Dendritic cell treated with granulocyte-macrophage colony-stimulating factor and Interleukin-4, amounts not matched to agents 40 ng/mL and 50 ng/mL, for 4 days (primary cell): ENCODE data around the gene ADCYAP1R1.

Source experiments
- H3K27ac Mint-ChIP-seq: one replicate; pipeline ENCODE4 v1.8.0; 2022; ENCODE audit warnings: mild to moderate bottlenecking, mixed read lengths
- H3K27me3 Mint-ChIP-seq: one replicate; pipeline ENCODE4 v1.8.0; 2022; ENCODE audit warnings: mild to moderate bottlenecking, mixed read lengths
- H3K36me3 Mint-ChIP-seq: one replicate; pipeline ENCODE4 v1.8.0; 2022; ENCODE audit warnings: low read depth, mixed read lengths
- H3K4me1 Mint-ChIP-seq: one replicate; pipeline ENCODE4 v1.8.0; 2022; ENCODE audit warnings: low read depth, mixed read lengths
- H3K4me3 Mint-ChIP-seq: one replicate; pipeline ENCODE4 v1.8.0; 2022; ENCODE audit warnings: mild to moderate bottlenecking, moderate library complexity, mixed read lengths
- H3K9me3 Mint-ChIP-seq: one replicate; pipeline ENCODE4 v1.8.0; 2022; ENCODE audit warnings: mixed read lengths
- intact Hi-C: fragments of 100-400 bp; cut with micrococcal nuclease; formaldehyde crosslinking; loops from one replicate; pipeline ENCODE4 v1.15.0; 2022

The ADCYAP1R1 gene

GRCh38 chr7:31051598-31052486 is at the start of gene ADCYAP1R1:
TSS of gene ADCYAP1R1 (plus strand) at chr7:31052308. CDS start at chr7:31063265, 10,957 bp downstream.
- no peaks in the 10 kb centered on the region for H3K9me3 Mint-ChIP-seq
- no peaks in the 10 kb centered on the region for H3K36me3 Mint-ChIP-seq
- no peaks in the 10 kb centered on the region for H3K4me1 Mint-ChIP-seq
- no peak within 1 kb of the TSS for H3K27ac Mint-ChIP-seq
- H3K27me3 Mint-ChIP-seq, result peaks cover 61% of the 10 kb centered on the region
- intact Hi-C loops, result no loop called here
- H3K4me3 Mint-ChIP-seq, result no peak within 1 kb of the TSS

DNA sequence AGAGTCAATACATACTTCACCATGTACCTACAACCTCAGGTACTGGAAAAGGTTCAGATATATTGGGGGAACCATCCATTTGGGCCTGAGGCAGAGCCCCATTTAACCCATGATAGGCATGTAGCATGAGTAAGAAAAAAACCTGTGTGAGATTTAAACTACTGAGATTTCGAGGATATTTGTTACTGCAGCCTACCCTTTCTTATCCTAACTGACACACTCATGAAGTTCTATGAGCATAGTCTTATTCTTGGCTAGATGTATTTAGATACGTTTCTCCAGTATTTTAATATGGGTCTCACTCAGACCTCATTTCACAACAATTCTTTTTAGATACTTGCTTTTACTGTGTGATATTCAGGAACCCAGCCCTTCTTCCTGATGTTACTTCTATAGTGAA is 49.0 kb upstream of the ADCYAP1R1 start:
- Mint-ChIP-seq H3K36me3 (no peaks in the 10 kb centered on the region), H3K27me3 (peaks cover 18% of the 10 kb centered on the region), H3K9me3 (no peaks in the 10 kb centered on the region), H3K4me3 (no peak overlapping the region), H3K4me1 (peaks cover 12% of the 10 kb centered on the region), H3K27ac (no peak overlapping the region)
- intact Hi-C loops, result no loop called here

DNA sequence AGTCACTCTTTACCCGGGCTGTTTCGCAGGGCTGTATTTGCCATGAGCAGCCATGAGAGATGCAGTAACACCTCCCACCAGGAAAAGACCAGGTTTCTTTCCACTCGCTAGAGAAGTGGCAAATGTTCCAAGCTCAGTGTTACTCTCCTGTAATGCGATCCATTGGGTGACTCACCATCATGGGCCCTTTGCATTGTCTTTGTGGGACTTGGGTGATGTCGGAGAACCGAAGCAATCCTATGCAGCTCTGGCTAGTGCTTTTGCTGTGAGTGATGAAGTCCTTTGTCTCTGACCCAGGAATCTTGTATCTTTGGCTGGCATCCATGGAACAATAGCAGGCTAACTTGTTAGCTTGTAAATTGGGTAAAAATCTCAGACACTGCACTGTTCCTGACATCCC is 48.4 kb upstream of the ADCYAP1R1 start:
- H3K27ac Mint-ChIP-seq, result no peak overlapping the region

DNA sequence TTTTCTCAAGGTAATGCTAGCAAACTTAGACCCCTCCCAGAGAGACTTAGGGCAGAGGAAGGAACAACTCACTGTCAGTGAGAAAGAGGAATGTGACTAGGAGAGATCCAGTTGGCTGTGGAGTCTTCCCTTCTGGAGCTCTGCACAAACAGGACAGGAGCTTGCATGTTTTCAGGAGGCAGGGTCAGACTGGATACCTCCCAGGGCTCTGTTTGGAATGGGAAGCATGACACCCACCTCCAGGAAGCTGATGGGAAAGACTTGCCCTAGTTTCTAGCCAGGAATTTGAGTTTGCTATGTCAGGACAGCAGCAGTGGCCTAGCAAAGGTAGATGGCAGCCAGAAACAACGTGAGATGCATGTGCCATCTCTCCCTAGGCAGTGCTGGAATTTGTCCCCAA is 47.7 kb upstream of the ADCYAP1R1 start:
- Mint-ChIP-seq H3K9me3 (no peaks in the 10 kb centered on the region), H3K4me1 (peaks cover 12% of the 10 kb centered on the region)

More for the DNA sequence above, 48.4 kb upstream of the ADCYAP1R1 start:
- H3K36me3 Mint-ChIP-seq, result no peaks in the 10 kb centered on the region
- H3K4me1 Mint-ChIP-seq, result peaks cover 12% of the 10 kb centered on the region
- peaks cover 21% of the 10 kb centered on the region for H3K27me3 Mint-ChIP-seq
- H3K4me3 Mint-ChIP-seq, result no peak overlapping the region
- no peaks in the 10 kb centered on the region for H3K9me3 Mint-ChIP-seq
- intact Hi-C loops, result no loop called here

GRCh38 chr7:31006857-31007256 is 45.3 kb upstream of the ADCYAP1R1 start:
- H3K4me1 Mint-ChIP-seq, result no peaks in the 10 kb centered on the region
- H3K36me3 Mint-ChIP-seq, result no peaks in the 10 kb centered on the region
- peaks cover 27% of the 10 kb centered on the region for H3K27me3 Mint-ChIP-seq
- intact Hi-C loops, result no loop called here
- no peak overlapping the region for H3K27ac Mint-ChIP-seq
- H3K4me3 Mint-ChIP-seq, result no peak overlapping the region
- no peaks in the 10 kb centered on the region for H3K9me3 Mint-ChIP-seq

More for the DNA sequence above, 47.7 kb upstream of the ADCYAP1R1 start:
- peaks cover 24% of the 10 kb centered on the region for H3K27me3 Mint-ChIP-seq
- H3K4me3 Mint-ChIP-seq, result no peak overlapping the region
- intact Hi-C loops, result no loop called here
- no peak overlapping the region for H3K27ac Mint-ChIP-seq
- H3K36me3 Mint-ChIP-seq, result no peaks in the 10 kb centered on the region

DNA sequence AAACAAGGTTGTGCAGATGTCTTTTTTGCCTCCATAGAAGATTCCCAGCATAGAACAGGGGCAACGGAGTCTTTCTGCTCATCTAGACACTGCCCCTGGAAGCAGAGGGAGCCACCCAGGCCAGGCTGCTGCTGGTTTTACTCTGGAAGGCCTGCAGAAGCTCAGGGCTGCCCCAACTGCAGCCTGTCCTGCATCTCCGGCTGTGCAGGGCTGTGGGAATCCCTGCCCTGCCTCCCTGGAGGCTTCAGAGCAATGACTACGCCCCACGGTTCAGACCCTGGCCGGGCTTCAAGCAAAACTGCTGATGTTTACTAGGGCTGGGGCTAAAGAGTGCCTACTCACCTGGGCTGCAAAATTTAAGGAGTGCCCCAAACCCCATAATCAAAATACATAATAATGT is 44.5 kb upstream of the ADCYAP1R1 start:
- no peaks in the 10 kb centered on the region for H3K36me3 Mint-ChIP-seq
- intact Hi-C loops, result no loop called here
- no peak overlapping the region for H3K4me3 Mint-ChIP-seq
- H3K27ac Mint-ChIP-seq, result no peak overlapping the region
- peaks cover 24% of the 10 kb centered on the region for H3K27me3 Mint-ChIP-seq
- no peaks in the 10 kb centered on the region for H3K4me1 Mint-ChIP-seq
- H3K9me3 Mint-ChIP-seq, result no peaks in the 10 kb centered on the region

GRCh38 chr7:31014826-31015225 is 37.3 kb upstream of the ADCYAP1R1 start:
- no peaks in the 10 kb centered on the region for H3K9me3 Mint-ChIP-seq
- no peaks in the 10 kb centered on the region for H3K36me3 Mint-ChIP-seq
- intact Hi-C loops, result no loop called here
- H3K4me1 Mint-ChIP-seq, result no peaks in the 10 kb centered on the region
- H3K27me3 Mint-ChIP-seq, result peaks cover 5% of the 10 kb centered on the region
- H3K27ac Mint-ChIP-seq, result no peak overlapping the region
- H3K4me3 Mint-ChIP-seq, result no peak overlapping the region

DNA sequence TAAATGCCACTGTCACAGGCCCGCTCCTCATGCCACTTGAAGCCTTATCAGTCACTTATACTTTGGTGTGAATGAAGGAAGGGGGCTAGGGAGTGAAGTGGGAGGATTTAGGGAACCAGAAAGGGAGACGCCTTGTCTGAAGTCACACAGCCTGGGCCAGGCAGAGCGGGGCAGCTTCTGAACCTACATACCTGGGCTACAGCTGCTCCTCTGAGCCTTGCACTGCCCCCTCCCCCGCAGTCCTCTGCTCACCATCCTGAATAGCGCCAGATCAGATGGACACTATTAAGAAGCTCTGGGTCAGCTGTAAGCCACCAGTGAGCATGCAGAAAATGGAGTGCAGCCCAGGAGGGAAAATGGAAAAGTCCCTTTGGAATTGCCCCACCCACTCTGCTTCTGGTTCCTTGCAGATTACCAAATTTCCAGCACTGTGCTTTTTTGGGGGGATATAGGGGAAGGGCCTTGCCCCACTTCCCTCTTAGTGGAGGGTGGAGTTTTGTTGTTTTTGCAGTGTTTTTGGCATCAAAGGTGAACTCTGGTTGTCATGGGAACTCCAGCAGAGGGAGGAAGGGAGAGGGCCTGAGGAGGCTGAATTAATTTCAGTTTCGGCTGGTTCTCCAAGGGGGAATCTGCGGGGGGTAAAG is 35.0 kb upstream of the ADCYAP1R1 start:
- no peak overlapping the region for H3K27ac Mint-ChIP-seq
- peaks cover 4% of the 10 kb centered on the region for H3K27me3 Mint-ChIP-seq
- no peaks in the 10 kb centered on the region for H3K9me3 Mint-ChIP-seq
- no peaks in the 10 kb centered on the region for H3K36me3 Mint-ChIP-seq
- intact Hi-C loops, result no loop called here
- H3K4me1 Mint-ChIP-seq, result no peaks in the 10 kb centered on the region
- H3K4me3 Mint-ChIP-seq, result no peak overlapping the region

DNA sequence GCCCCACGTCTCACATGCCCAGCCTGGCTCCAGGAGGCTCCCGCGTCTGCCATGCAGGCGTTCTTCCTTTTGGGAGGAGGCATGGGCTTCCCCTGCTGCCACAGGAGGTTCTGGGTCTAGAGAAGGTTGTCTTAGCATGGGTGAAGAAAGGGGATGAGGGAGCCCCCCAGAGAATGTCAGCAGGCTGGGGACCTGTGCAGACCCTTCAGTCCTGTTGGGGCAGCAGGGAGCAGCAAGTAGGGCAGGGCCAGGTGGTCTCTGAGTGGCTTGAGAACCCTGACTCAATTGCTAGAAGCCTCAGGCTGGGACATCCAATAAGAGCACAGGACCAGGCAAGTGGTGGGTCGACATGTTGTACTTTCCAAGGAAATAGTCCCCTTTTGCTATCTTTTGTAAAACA is 34.4 kb upstream of the ADCYAP1R1 start:
- intact Hi-C loops, result no loop called here
- Mint-ChIP-seq H3K9me3 (no peaks in the 10 kb centered on the region), H3K4me3 (no peak overlapping the region), H3K4me1 (no peaks in the 10 kb centered on the region), H3K36me3 (no peaks in the 10 kb centered on the region), H3K27ac (no peak overlapping the region), H3K27me3 (peaks cover 4% of the 10 kb centered on the region)

DNA sequence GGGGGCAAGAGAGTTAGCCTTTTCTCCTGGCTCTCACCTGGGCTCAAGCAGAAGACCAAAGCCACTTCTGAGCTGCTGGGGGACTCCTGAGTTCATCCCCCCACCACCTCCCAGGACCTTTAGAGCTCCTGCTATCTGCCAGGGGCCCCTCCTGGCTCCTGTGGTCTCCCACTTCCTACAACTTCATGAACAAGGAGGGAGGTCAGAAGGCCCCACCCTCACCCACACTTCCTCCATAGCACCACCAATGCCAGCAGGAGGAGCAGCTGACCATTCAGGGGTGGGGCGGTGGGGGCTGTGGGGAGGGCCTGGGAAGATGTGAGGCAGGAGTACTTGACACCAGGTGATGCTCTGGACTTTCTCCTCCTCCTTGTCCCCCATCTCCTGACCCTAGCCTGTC is 32.6 kb upstream of the ADCYAP1R1 start:
- no peaks in the 10 kb centered on the region for H3K27me3 Mint-ChIP-seq
- intact Hi-C loops, result no loop called here
- H3K27ac Mint-ChIP-seq, result no peak overlapping the region
- H3K4me1 Mint-ChIP-seq, result no peaks in the 10 kb centered on the region
- H3K36me3 Mint-ChIP-seq, result no peaks in the 10 kb centered on the region
- H3K4me3 Mint-ChIP-seq, result no peak overlapping the region
- H3K9me3 Mint-ChIP-seq, result no peaks in the 10 kb centered on the region

DNA sequence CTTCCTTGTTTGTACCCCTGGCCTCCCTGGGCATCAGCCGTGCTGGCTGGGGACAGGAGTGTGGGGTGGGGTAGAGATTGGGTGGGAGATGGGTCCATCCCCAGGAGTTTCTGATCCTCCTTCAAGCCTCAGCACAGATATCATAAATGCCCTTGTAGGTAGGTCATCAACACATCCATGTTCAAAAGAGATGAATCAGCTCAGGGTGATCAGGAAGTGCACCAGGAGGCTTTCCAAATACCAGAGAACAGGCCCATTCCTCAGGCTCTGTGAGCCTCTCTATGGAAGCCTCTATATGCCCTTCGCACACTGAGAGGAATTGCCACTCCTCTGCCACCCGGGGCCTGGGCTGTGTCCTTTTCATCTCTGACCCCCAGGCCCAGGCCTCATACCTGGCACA is 31.9 kb upstream of the ADCYAP1R1 start:
- H3K36me3 Mint-ChIP-seq, result no peaks in the 10 kb centered on the region
- H3K27ac Mint-ChIP-seq, result no peak overlapping the region

DNA sequence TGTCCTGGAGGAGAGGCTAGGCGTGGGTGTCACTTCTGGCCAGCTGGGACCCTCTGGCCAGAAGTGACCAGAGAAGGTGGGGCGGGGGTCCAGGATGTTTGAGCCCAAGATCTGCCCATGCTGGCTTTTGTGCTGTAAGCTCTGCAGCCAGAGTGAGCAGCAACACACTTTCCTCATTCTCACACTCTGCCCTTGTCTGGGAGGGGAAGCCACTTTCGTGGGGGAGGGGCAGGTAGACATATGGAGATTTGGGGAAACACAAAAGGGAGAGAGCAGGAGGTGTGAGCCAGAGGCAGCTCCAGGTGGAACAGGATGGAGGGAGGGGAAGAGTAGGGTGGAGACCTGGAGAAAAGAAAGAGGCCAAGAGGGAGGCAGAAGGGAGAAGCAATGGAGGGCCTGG is 31.5 kb upstream of the ADCYAP1R1 start:
- H3K4me3 Mint-ChIP-seq, result no peak overlapping the region
- H3K4me1 Mint-ChIP-seq, result no peaks in the 10 kb centered on the region
- no peak overlapping the region for H3K27ac Mint-ChIP-seq
- H3K36me3 Mint-ChIP-seq, result no peaks in the 10 kb centered on the region
- H3K9me3 Mint-ChIP-seq, result no peaks in the 10 kb centered on the region
- peaks cover 2% of the 10 kb centered on the region for H3K27me3 Mint-ChIP-seq
- intact Hi-C loops, result no loop called here

More for the DNA sequence above, 31.9 kb upstream of the ADCYAP1R1 start:
- no peak overlapping the region for H3K4me3 Mint-ChIP-seq
- no peaks in the 10 kb centered on the region for H3K27me3 Mint-ChIP-seq
- H3K4me1 Mint-ChIP-seq, result no peaks in the 10 kb centered on the region
- no peaks in the 10 kb centered on the region for H3K9me3 Mint-ChIP-seq
- intact Hi-C loops, result no loop called here

- H3K36me3 Mint-ChIP-seq, result no peaks in the 10 kb centered on the region
- H3K9me3 Mint-ChIP-seq, result no peaks in the 10 kb centered on the region
- H3K4me3 Mint-ChIP-seq, result no peak overlapping the region
- no peaks in the 10 kb centered on the region for H3K4me1 Mint-ChIP-seq
- H3K27ac Mint-ChIP-seq, result no peak overlapping the region
- intact Hi-C loops, result no loop called here
- H3K27me3 Mint-ChIP-seq, result peaks cover 12% of the 10 kb centered on the region
Observed at GRCh38 chr7:31022117-31022516, 30.0 kb upstream of the ADCYAP1R1 start.

- Mint-ChIP-seq H3K27me3 (peaks cover 14% of the 10 kb centered on the region), H3K27ac (no peak overlapping the region), H3K4me3 (no peak overlapping the region), H3K36me3 (no peaks in the 10 kb centered on the region), H3K9me3 (no peaks in the 10 kb centered on the region), H3K4me1 (no peaks in the 10 kb centered on the region)
- intact Hi-C loops, result no loop called here
Observed at GRCh38 chr7:31022726-31023125, 29.4 kb upstream of the ADCYAP1R1 start.
